HG02981 (cell line): ENCODE data around the gene HAVCR1.
"Not testable (repeated sequence)": the region's sequence is repeated elsewhere in the genome, so short reads cannot be mapped to it uniquely, and the experiment has no call there.

Experiments
- ATAC-seq: cut with Tn5 transposase; IDR thresholded peaks from one replicate; pipeline ENCODE4 v1.9.1; 2021; ENCODE audit warnings: mild to moderate bottlenecking, moderate library complexity; ENCODE audit not compliant: unreplicated experiment

The HAVCR1 gene

GRCh38 chr5:157059093-157059539, at the start of gene HAVCR1:
HAVCR1 (minus strand) TSS chr5:157059116; CDS start chr5:157057943, 1,173 bp downstream.
- ATAC-seq: peak; percentile 76

GRCh38 chr5:157107508-157107907, 48.6 kb upstream of the HAVCR1 start:
- ATAC-seq: no peak

- no peak for ATAC-seq
These were observed 47.9 kb upstream of the HAVCR1 start for GRCh38 chr5:157106630-157107461.

GRCh38 chr5:157100140-157100679, 41.3 kb upstream of the HAVCR1 start:
- ATAC-seq: no peak

GRCh38 chr5:157088342-157088990, 29.6 kb upstream of the HAVCR1 start:
- ATAC-seq: no peak

- no peak for ATAC-seq
These were observed 27.9 kb upstream of the HAVCR1 start for GRCh38 chr5:157086751-157087359.

- ATAC-seq: no peak
These were observed 27.0 kb upstream of the HAVCR1 start for GRCh38 chr5:157085930-157086329.

- ATAC-seq: no peak
These were observed 21.4 kb upstream of the HAVCR1 start for GRCh38 chr5:157080286-157080685.

GRCh38 chr5:157076558-157076957, 17.6 kb upstream of the HAVCR1 start:
- no peak for ATAC-seq

GRCh38 chr5:157072508-157072907, 13.6 kb upstream of the HAVCR1 start:
- ATAC-seq: no peak

- ATAC-seq: no peak
These were observed 11.0 kb upstream of the HAVCR1 start for GRCh38 chr5:157069949-157070348.

GRCh38 chr5:157068785-157069184, 9.9 kb upstream of the HAVCR1 start:
- no peak for ATAC-seq

- no peak for ATAC-seq
These were observed 9.4 kb upstream of the HAVCR1 start for GRCh38 chr5:157068339-157068738.

GRCh38 chr5:157067005-157067404, 8.1 kb upstream of the HAVCR1 start:
- ATAC-seq: no peak

GRCh38 chr5:157066080-157066479, 7.2 kb upstream of the HAVCR1 start:
- no peak for ATAC-seq

- no peak for ATAC-seq
These were observed 5.0 kb upstream of the HAVCR1 start for GRCh38 chr5:157063776-157064430.

GRCh38 chr5:157059891-157060290, 975 bp upstream of the HAVCR1 start:
- no peak for ATAC-seq

- no peak for ATAC-seq
These were observed 1.2 kb downstream of the HAVCR1 start for GRCh38 chr5:157057459-157058370.

GRCh38 chr5:157056848-157057247, 2.1 kb downstream of the HAVCR1 start:
- ATAC-seq: not testable (repeated sequence)
